CD14-positive monocyte (primary cell): ENCODE data around the gene AMTN. TPM values are rescaled to one million over a fixed set of nuclear protein-coding genes. Genes with fewer than 3 reads are reported as not detected.

Experiments used
- DNase-seq, 3 donors: peaks; one replicate each; pipeline ENCODE4 v3.0.0-alpha.2; 2011 to 2022
- H2AFZ ChIP-seq: 2 replicates; pipeline ENCODE4 v1.6.0; 2012; ENCODE audit warnings: mild to moderate bottlenecking, low read depth, low read length, inconsistent platforms; ENCODE audit not compliant: insufficient read depth, poor library complexity, severe bottlenecking
- H3K27ac ChIP-seq, 2 donors: 1 replicate in 1 of 2; 2 replicates in 1 of 2; pipeline ENCODE4 v1.5.1; 2012 to 2013; ENCODE audit warnings: low read length in 2 of 2, control low read depth in 1 of 2, inconsistent platforms in 1 of 2, low read depth in 1 of 2, mild to moderate bottlenecking in 1 of 2
- H3K27me3 ChIP-seq, 2 donors: one replicate each; pipeline versions ENCODE4 v1.6.0 to v1.6.1; 2011 to 2013; ENCODE audit warnings: low read length in 2 of 2; ENCODE audit not compliant: control insufficient read depth in 2 of 2, insufficient read depth in 2 of 2
- H3K36me3 ChIP-seq, 2 donors: replicated peaks in 1 of 2; 1 replicate in 1 of 2; 2 replicates in 1 of 2; pipeline versions ENCODE4 v1.5.1 to v1.6.1; 2012 to 2013; ENCODE audit warnings: low read length in 2 of 2, control low read depth in 1 of 2, inconsistent platforms in 1 of 2, mild to moderate bottlenecking in 1 of 2; ENCODE audit not compliant: insufficient read depth in 2 of 2, control insufficient read depth in 1 of 2
- H3K4me1 ChIP-seq, 2 donors: 1 replicate in 1 of 2; 2 replicates in 1 of 2; pipeline versions ENCODE4 v1.5.1 to v1.6.1; 2012 to 2013; ENCODE audit warnings: low read length in 2 of 2, control low read depth in 1 of 2, inconsistent platforms in 1 of 2, mild to moderate bottlenecking in 1 of 2, moderate library complexity in 1 of 2; ENCODE audit not compliant: insufficient read depth in 2 of 2, control insufficient read depth in 1 of 2
- H3K4me2 ChIP-seq: replicated peaks from 2 replicates; pipeline ENCODE3; 2012; ENCODE audit warnings: low read length, moderate library complexity, mild to moderate bottlenecking; ENCODE audit not compliant: poor library complexity, severe bottlenecking; ENCODE audit errors: extremely low read depth
- H3K4me3 ChIP-seq, 3 experiments: fragments of 200-600 bp in 1 of 3; sonication (generic) in 1 of 3; replicated peaks in 1 of 3; 1 replicate in 2 of 3; 2 replicates in 1 of 3; pipeline ENCODE4 v1.5.1; 2011 to 2013; ENCODE audit warnings: low read length in 3 of 3, mild to moderate bottlenecking in 3 of 3, control low read depth in 2 of 3, low read depth in 2 of 3, inconsistent platforms in 1 of 3, moderate library complexity in 1 of 3
- H3K79me2 ChIP-seq: 2 replicates; pipeline ENCODE4 v1.6.0; 2012; ENCODE audit warnings: mild to moderate bottlenecking, control low read depth, inconsistent platforms, low read length, moderate library complexity; ENCODE audit not compliant: insufficient read depth
- H3K9ac ChIP-seq: 2 replicates; pipeline ENCODE4 v1.6.0; 2017; ENCODE audit warnings: low read length, mild to moderate bottlenecking; ENCODE audit not compliant: insufficient read depth, poor library complexity, severe bottlenecking
- H3K9me3 ChIP-seq, 2 donors: replicated peaks in 1 of 2; 1 replicate in 1 of 2; 2 replicates in 1 of 2; pipeline versions ENCODE4 v1.5.1 to v1.6.1; 2012 to 2013; ENCODE audit warnings: low read length in 2 of 2, control low read depth in 1 of 2; ENCODE audit not compliant: control insufficient read depth in 1 of 2, insufficient read depth in 1 of 2
- H4K20me1 ChIP-seq: 2 replicates; pipeline ENCODE4 v1.6.0; 2012; ENCODE audit warnings: mild to moderate bottlenecking, low read length, control low read depth, moderate library complexity; ENCODE audit not compliant: insufficient read depth
- H3K27ac Mint-ChIP-seq, 7 donors: one replicate each; pipeline ENCODE4 v1.8.0; 2020; ENCODE audit warnings: mild to moderate bottlenecking in 7 of 7, mixed read lengths in 7 of 7, moderate library complexity in 6 of 7, inconsistent platforms in 2 of 7
- H3K27me3 Mint-ChIP-seq, 3 donors: one replicate each; pipeline ENCODE4 v1.8.0; 2021 to 2022; ENCODE audit warnings: low read depth in 3 of 3, mild to moderate bottlenecking in 3 of 3, mixed read lengths in 3 of 3, moderate library complexity in 3 of 3, inconsistent platforms in 1 of 3
- H3K36me3 Mint-ChIP-seq, 2 donors: one replicate each; pipeline ENCODE4 v1.8.0; 2020; ENCODE audit warnings: mixed read lengths in 2 of 2, inconsistent platforms in 1 of 2, mild to moderate bottlenecking in 1 of 2
- H3K4me1 Mint-ChIP-seq: one replicate; pipeline ENCODE4 v1.8.0; 2020; ENCODE audit warnings: mild to moderate bottlenecking, mixed read lengths
- H3K4me3 Mint-ChIP-seq, 2 donors: one replicate each; pipeline ENCODE4 v1.8.0; 2020; ENCODE audit warnings: mild to moderate bottlenecking in 2 of 2, mixed read lengths in 2 of 2, moderate library complexity in 1 of 2
- H3K9me3 Mint-ChIP-seq, 7 donors: one replicate each; pipeline ENCODE4 v1.8.0; 2020 to 2022; ENCODE audit warnings: mixed read lengths in 7 of 7, mild to moderate bottlenecking in 6 of 7, moderate library complexity in 6 of 7, inconsistent platforms in 2 of 7
- WGBS: methylation state at CpG from one replicate; pipeline ENCODE4 v1.1.5; 2013; ENCODE audit warnings: missing lambda C conversion rate; ENCODE audit not compliant: insufficient coverage; 5-methylcytosine and 5-hydroxymethylcytosine counted together
- intact Hi-C, 2 donors: fragments of 100-400 bp; cut with micrococcal nuclease; formaldehyde crosslinking; loops; one replicate each; pipeline versions ENCODE4 v1.15.0 to v1.15.1; 2023
- polyA minus RNA-seq: library from RNA; depleted of rRNA, polyadenylated mRNA; stranded (reverse); fragments of >200 nt; gene quantifications from 2 replicates; pipeline ENCODE4 v1.2.3, GENCODE V29; 2012
- polyA plus RNA-seq, 3 donors: library from polyadenylated mRNA; depleted of rRNA in 1 of 3; unstranded in 2 of 3; stranded (reverse) in 1 of 3; fragments of 300-500 nt in 2 of 3; fragments of >200 nt in 1 of 3; fragmentation: Illumina TruSeq in 2 of 3; gene quantifications; 1 replicate in 2 of 3; 2 replicates in 1 of 3; pipeline ENCODE4 v1.2.3, GENCODE V29; 2012 to 2021
- total RNA-seq, 12 experiments: library from RNA in 1 of 12; stranded (reverse) in 1 of 12; fragments of 120-200 nt in 1 of 12; gene quantifications; one replicate each; pipeline ENCODE4 v1.2.4 and lab custom pipeline; 2013 to 2026; ENCODE audit warnings: mixed read lengths in 6 of 12, inconsistent platforms in 1 of 12
- TF ChIP-seq, protein P1 (sequence below): fragments of 200-600 bp; IDR thresholded peaks from one replicate; pipeline ENCODE4 v1.8.0; 2022; ENCODE audit warnings: antibody characterized with exemption, mild to moderate bottlenecking

Gene AMTN, protein sequence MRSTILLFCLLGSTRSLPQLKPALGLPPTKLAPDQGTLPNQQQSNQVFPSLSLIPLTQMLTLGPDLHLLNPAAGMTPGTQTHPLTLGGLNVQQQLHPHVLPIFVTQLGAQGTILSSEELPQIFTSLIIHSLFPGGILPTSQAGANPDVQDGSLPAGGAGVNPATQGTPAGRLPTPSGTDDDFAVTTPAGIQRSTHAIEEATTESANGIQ
- not detected for total RNA-seq (2013)
- polyA plus RNA-seq (not detected), polyA minus RNA-seq (not detected in 2 replicates), total RNA-seq (lab: John Stamatoyannopoulos, UW) (0 to 0.60 (median 0) reads per million in 11 experiments)

DNA sequence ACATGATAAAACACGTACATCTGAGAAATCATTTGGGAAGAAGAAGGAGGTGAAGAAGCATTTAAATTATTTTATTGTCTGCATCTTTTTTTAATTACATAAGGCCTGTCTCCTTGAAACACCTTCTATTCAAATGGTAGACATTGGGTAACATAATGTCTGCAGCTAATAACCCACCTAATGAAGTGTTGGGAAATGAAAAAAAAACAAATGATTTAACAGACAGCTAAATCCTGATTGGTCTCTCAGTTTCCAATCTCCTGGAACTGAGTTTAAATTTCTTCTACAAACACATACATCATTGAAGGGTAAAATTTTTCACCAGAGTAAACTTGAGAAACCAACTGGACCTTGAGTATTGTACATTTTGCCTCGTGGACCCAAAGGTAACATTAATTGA lies at the start of gene AMTN:
AMTN (plus strand) TSS at position 301 of the 400 bp plus-strand sequence. CDS start 209 bp downstream, outside the sequence.
- Histone ChIP-seq H3K27ac (no peak within 1 kb of the TSS), H4K20me1 (no peaks in the 10 kb centered on the region), H3K4me3 (no peak within 1 kb of the TSS), H3K9me3 (no peaks in the 10 kb centered on the region), H3K36me3 (no peaks in the 10 kb centered on the region), H3K79me2 (no peaks in the 10 kb centered on the region), H3K4me1 (no peaks in the 10 kb centered on the region), H3K4me2 (no peak within 1 kb of the TSS), H3K9ac (no peak within 1 kb of the TSS), H2AFZ (no peak within 1 kb of the TSS), H3K27me3 (no peaks in the 10 kb centered on the region)
- no peak for DNase-seq
- WGBS = no CpG with 5 or more reads among the region's 2 CpGs
- Mint-ChIP-seq H3K4me3 (no peak within 1 kb of the TSS), H3K27me3 (peaks cover 0 to 3% (median 2%) of the 10 kb centered on the region in 3 donors), H3K27ac (no peak within 1 kb of the TSS), H3K4me1 (no peaks in the 10 kb centered on the region), H3K36me3 (no peaks in the 10 kb centered on the region), H3K9me3 (no peaks in the 10 kb centered on the region)
- intact Hi-C loops = no loop called here
- TF ChIP-seq, protein P1, sequence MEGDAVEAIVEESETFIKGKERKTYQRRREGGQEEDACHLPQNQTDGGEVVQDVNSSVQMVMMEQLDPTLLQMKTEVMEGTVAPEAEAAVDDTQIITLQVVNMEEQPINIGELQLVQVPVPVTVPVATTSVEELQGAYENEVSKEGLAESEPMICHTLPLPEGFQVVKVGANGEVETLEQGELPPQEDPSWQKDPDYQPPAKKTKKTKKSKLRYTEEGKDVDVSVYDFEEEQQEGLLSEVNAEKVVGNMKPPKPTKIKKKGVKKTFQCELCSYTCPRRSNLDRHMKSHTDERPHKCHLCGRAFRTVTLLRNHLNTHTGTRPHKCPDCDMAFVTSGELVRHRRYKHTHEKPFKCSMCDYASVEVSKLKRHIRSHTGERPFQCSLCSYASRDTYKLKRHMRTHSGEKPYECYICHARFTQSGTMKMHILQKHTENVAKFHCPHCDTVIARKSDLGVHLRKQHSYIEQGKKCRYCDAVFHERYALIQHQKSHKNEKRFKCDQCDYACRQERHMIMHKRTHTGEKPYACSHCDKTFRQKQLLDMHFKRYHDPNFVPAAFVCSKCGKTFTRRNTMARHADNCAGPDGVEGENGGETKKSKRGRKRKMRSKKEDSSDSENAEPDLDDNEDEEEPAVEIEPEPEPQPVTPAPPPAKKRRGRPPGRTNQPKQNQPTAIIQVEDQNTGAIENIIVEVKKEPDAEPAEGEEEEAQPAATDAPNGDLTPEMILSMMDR = no peak

DNA sequence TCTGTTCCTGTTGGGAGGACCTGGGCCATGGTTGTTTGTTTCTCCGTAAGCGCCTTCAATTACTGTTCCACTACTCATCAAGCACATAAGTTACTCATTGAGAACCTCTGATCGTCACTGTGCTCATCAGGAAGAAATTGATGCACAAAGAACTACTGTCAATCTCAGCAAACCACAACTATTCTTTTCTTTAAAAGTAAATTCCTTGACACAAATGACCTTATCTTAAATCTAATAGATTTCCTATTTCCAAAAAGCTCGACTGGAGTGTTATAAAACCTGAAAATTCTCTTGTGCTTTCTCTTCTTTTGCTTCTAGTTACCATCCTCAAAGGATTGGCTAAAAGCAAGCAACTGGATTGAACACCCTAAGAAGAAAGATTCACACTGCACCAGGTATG lies 46.5 kb upstream of the AMTN start, which contains the start of gene MUC7:
MUC7 (plus strand) TSS at position 301 of the 400 bp plus-strand sequence. CDS start 1,825 bp downstream, outside the sequence.
- H3K36me3 Mint-ChIP-seq = no peaks in the 10 kb centered on the region

More for the DNA sequence above, 46.5 kb upstream of the AMTN start, which contains the start of gene MUC7:
- H3K27me3 ChIP-seq = no peaks in the 10 kb centered on the region
- no peak within 1 kb of the TSS for H3K4me2 ChIP-seq
- no peak within 1 kb of the TSS for H3K9ac ChIP-seq
- H3K36me3 ChIP-seq = no peaks in the 10 kb centered on the region
- H3K4me1 ChIP-seq = no peaks in the 10 kb centered on the region
- H3K9me3 ChIP-seq = no peaks in the 10 kb centered on the region
- Mint-ChIP-seq H3K4me1 (no peaks in the 10 kb centered on the region), H3K9me3 (peaks cover 0 to 8% (median 2%) of the 10 kb centered on the region in 7 donors), H3K27me3 (peaks cover 0 to 1% (median 0%) of the 10 kb centered on the region in 3 donors), H3K27ac (no peak within 1 kb of the TSS), H3K4me3 (no peak within 1 kb of the TSS)
- no peak for DNase-seq
- intact Hi-C loops = no loop called here
- H3K27ac ChIP-seq = no peak within 1 kb of the TSS
- TF ChIP-seq, protein P1 = no peak
- H4K20me1 ChIP-seq = no peaks in the 10 kb centered on the region
- 54% methylated on average over 2 of the region's 4 CpGs for WGBS
- no peak within 1 kb of the TSS for H2AFZ ChIP-seq
- H3K4me3 ChIP-seq = no peak within 1 kb of the TSS
- no peaks in the 10 kb centered on the region for H3K79me2 ChIP-seq
